ENCODE data around the gene TEX35.

DNA sequence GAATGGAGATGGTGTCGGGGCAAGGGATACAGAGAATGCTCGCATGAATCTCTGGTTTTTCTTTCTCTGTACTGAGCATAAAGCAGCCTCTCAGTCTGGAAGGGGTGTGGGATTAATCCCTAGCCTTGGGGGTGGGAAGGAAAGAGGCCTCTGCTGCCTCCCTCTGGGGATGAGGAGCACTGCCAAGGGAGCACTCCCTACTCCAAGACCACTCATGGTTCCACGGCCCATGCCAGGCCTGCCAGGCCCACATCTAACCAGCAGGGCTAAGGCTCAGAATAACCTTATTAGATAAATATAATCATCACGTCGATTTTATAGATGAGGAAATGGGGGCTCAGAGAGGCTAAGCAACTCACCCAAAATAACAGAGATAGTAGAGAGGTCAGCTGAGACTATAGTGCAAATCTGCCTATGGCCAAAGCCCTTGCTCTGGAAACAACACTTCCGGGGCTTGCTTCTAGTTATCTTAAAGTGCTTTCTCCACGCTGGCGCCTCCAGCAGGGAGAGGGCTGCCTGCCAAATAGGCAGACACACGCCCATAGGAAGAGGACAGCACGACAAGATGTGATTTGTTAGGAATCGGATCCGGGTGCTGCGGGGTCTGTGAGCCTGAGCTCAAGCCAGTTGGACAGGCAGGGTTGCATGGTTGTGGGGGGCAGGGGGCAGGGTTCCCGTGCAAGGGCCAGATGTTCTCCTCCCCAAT is 522 bp downstream of the TEX35 start:
- TF ChIP-seq, protein P1, sequence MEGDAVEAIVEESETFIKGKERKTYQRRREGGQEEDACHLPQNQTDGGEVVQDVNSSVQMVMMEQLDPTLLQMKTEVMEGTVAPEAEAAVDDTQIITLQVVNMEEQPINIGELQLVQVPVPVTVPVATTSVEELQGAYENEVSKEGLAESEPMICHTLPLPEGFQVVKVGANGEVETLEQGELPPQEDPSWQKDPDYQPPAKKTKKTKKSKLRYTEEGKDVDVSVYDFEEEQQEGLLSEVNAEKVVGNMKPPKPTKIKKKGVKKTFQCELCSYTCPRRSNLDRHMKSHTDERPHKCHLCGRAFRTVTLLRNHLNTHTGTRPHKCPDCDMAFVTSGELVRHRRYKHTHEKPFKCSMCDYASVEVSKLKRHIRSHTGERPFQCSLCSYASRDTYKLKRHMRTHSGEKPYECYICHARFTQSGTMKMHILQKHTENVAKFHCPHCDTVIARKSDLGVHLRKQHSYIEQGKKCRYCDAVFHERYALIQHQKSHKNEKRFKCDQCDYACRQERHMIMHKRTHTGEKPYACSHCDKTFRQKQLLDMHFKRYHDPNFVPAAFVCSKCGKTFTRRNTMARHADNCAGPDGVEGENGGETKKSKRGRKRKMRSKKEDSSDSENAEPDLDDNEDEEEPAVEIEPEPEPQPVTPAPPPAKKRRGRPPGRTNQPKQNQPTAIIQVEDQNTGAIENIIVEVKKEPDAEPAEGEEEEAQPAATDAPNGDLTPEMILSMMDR (IDR thresholded peaks at IDR 0.05), result peak in 3 of 12 donors; percentile 7 to 14 (median 9)
- no peak for TF ChIP-seq POLR2A (IDR thresholded peaks at IDR 0.05)

Measured in heart left ventricle (tissue), 13 donors.